Endothelial cell of umbilical vein (primary cell): Measurements from ENCODE around the gene DCLK2. TPM values are rescaled to one million over a fixed set of nuclear protein-coding genes. Genes with fewer than 3 reads are reported as not detected.

Experiments used
- BruUV-seq: library from RNA; stranded (reverse); fragments of 400-500 nt; replicated peaks from 2 replicates; lab custom pipeline; 2021; lab: Mats Ljungman, UMichigan
- CTCF ChIA-PET: fragments of 300-600, 350-600 bp; sonication (Branson Sonifier 250); formaldehyde crosslinking; loops from one replicate; lab custom pipeline; 2021; ENCODE audit warnings: antibody characterized with exemption, inconsistent platforms; lab: Charles Lee
- POLR2A ChIA-PET: fragments of 300-600, 350-600 bp; sonication (Branson Sonifier 250); formaldehyde crosslinking; loops from one replicate; lab custom pipeline; 2021; ENCODE audit warnings: antibody characterized with exemption, inconsistent platforms; lab: Charles Lee
- DNase-seq: peaks from one replicate; pipeline ENCODE4 v3.0.0-alpha.2; 2011; ENCODE audit warnings: low read depth, low spot score
- FAIRE-seq: peaks from 2 replicates; lab custom pipeline; 2011; peaks lifted over from hg19 to GRCh38; lab: Jason Lieb, UNC
- H2AFZ ChIP-seq: 2 replicates; pipeline ENCODE4 v1.6.0; 2012; ENCODE audit warnings: low read depth, low read length, control low read depth, inconsistent platforms
- H3K27ac ChIP-seq: 2 replicates; pipeline ENCODE4 v1.5.1; 2011; ENCODE audit warnings: low read depth, mild to moderate bottlenecking, control low read depth, low read length, moderate library complexity; ENCODE audit not compliant: insufficient read depth
- H3K27me3 ChIP-seq, 2 experiments: 2 replicates each; pipeline versions ENCODE4 v1.6.0 to v1.6.1; 2011; ENCODE audit warnings: low read length in 2 of 2, mixed read lengths in 1 of 2; ENCODE audit not compliant: control insufficient read depth in 2 of 2, insufficient read depth in 2 of 2
- H3K36me3 ChIP-seq, 2 experiments: 2 replicates in 1 of 2; 3 replicates in 1 of 2; pipeline ENCODE4 v1.5.1; 2011; ENCODE audit warnings: low read length in 2 of 2, mild to moderate bottlenecking in 1 of 2, moderate library complexity in 1 of 2; ENCODE audit not compliant: control insufficient read depth in 2 of 2, insufficient read depth in 2 of 2; ENCODE audit errors: extremely low read depth in 1 of 2
- H3K4me1 ChIP-seq: 3 replicates; pipeline ENCODE4 v1.5.1; 2011; ENCODE audit warnings: mild to moderate bottlenecking, low read length; ENCODE audit not compliant: control insufficient read depth, insufficient read depth; ENCODE audit errors: extremely low read depth
- H3K4me2 ChIP-seq: 2 replicates; pipeline ENCODE4 v1.6.1; 2011; ENCODE audit warnings: low read length, control low read depth, mixed read lengths; ENCODE audit not compliant: insufficient read depth
- H3K4me3 ChIP-seq, 3 experiments: fragments of 200-600 bp in 1 of 3; sonication (generic), shearing (Covaris generic) in 1 of 3; replicated peaks in 1 of 3; 2 replicates each; pipeline ENCODE4 v1.5.1; 2011 to 2016; ENCODE audit warnings: control low read depth in 3 of 3, low read length in 3 of 3, mild to moderate bottlenecking in 2 of 3, inconsistent platforms in 1 of 3, low read depth in 1 of 3, moderate library complexity in 1 of 3; ENCODE audit not compliant: insufficient read depth in 1 of 3
- H3K79me2 ChIP-seq: 2 replicates; pipeline ENCODE4 v1.6.0; 2012; ENCODE audit warnings: low read length, inconsistent platforms; ENCODE audit not compliant: control insufficient read depth, insufficient read depth
- H3K9ac ChIP-seq: replicated peaks from 2 replicates; pipeline ENCODE3; 2011; ENCODE audit warnings: low read length, control low read depth; ENCODE audit not compliant: insufficient read depth; ENCODE audit errors: extremely low read depth
- H3K9me1 ChIP-seq: replicated peaks from 3 replicates; pipeline ENCODE4 v1.6.0; 2011; ENCODE audit warnings: mild to moderate bottlenecking, low read length; ENCODE audit not compliant: control insufficient read depth, insufficient read depth; ENCODE audit errors: extremely low read depth
- H3K9me3 ChIP-seq: replicated peaks from 2 replicates; pipeline ENCODE4 v1.5.1; 2012; ENCODE audit warnings: low read length, inconsistent platforms; ENCODE audit not compliant: control insufficient read depth, insufficient read depth
- H4K20me1 ChIP-seq: replicated peaks from 2 replicates; pipeline ENCODE3; 2011; ENCODE audit warnings: mild to moderate bottlenecking, low read length; ENCODE audit not compliant: control insufficient read depth, insufficient read depth; ENCODE audit errors: extremely low read depth
- CTCF ChIP-seq, 2 donors: IDR thresholded peaks; 1 replicate in 1 of 2; 2 replicates in 1 of 2; pipeline ENCODE4 v1.5.1; 2011; ENCODE audit warnings: low read length in 2 of 2, mild to moderate bottlenecking in 2 of 2, moderate library complexity in 2 of 2, control low read depth in 1 of 2, inconsistent platforms in 1 of 2, low read depth in 1 of 2; ENCODE audit not compliant: insufficient read depth in 1 of 2; ENCODE audit errors: extremely low read depth in 1 of 2
- EZH2 ChIP-seq: IDR thresholded peaks from 2 replicates; pipeline ENCODE4 v1.6.1; 2012; ENCODE audit warnings: borderline replicate concordance, low read depth, mild to moderate bottlenecking, moderate library complexity, low read length, inconsistent platforms; ENCODE audit not compliant: severe bottlenecking
- FOS ChIP-seq: IDR thresholded peaks from 2 replicates; pipeline ENCODE4 v1.6.1; 2011; ENCODE audit warnings: mild to moderate bottlenecking, low read length, moderate library complexity, borderline replicate concordance; ENCODE audit not compliant: insufficient read depth
- GATA2 ChIP-seq: IDR thresholded peaks from 2 replicates; pipeline ENCODE4 v1.7.0; 2011; ENCODE audit warnings: low read depth, mild to moderate bottlenecking, moderate library complexity, mixed read lengths, low read length; ENCODE audit not compliant: insufficient read length, insufficient read depth
- JUN ChIP-seq: IDR thresholded peaks from 2 replicates; pipeline ENCODE4 v1.6.1; 2011; ENCODE audit warnings: borderline replicate concordance, low read depth; ENCODE audit not compliant: insufficient read length, insufficient read depth
- MAX ChIP-seq: IDR thresholded peaks from 2 replicates; pipeline ENCODE4 v1.6.1; 2011; ENCODE audit not compliant: insufficient read depth, insufficient read length
- MYC ChIP-seq: IDR thresholded peaks from one replicate; pipeline ENCODE4 v1.6.1; 2011; ENCODE audit warnings: mild to moderate bottlenecking, low read depth, low read length
- POLR2A ChIP-seq: IDR thresholded peaks from 2 replicates; pipeline ENCODE4 v1.6.1; 2012; ENCODE audit warnings: low read depth, mild to moderate bottlenecking, control low read depth, low read length
- POLR2AphosphoS5 ChIP-seq: IDR thresholded peaks from 2 replicates; pipeline ENCODE4 v1.6.1; 2012; ENCODE audit warnings: low read depth, mild to moderate bottlenecking, control low read depth, low read length, moderate library complexity; ENCODE audit not compliant: insufficient read depth
- dilution Hi-C: fragments of 300-500 bp; cut with MboI; formaldehyde crosslinking; loops from one replicate; pipeline ENCODE4 v1.15.0; 2019; ENCODE audit warnings: low sequenced_read_pairs; ENCODE audit not compliant: extremely low pct_ligation_motif_present
- intact Hi-C: fragments of 100-400 bp; cut with micrococcal nuclease; formaldehyde crosslinking; loops from one replicate; pipeline ENCODE4 v1.10.0; 2022
- polyA plus RNA-seq, 4 experiments: library from polyadenylated mRNA; depleted of rRNA in 3 of 4; stranded (reverse) in 3 of 4; unstranded in 1 of 4; fragments of >200 nt; gene quantifications; 2 replicates each; pipeline versions ENCODE4 v1.2.1 to v1.2.3, GENCODE V29; 2011 to 2012; ENCODE audit warnings: missing spikeins in 1 of 4
- total RNA-seq: library from RNA; stranded (reverse); gene quantifications from 2 replicates; pipeline ENCODE4 v1.2.3, GENCODE V29; 2021

Gene DCLK2
- total and polyA plus RNA-seq, 2 donors (not counting 3 experiments of a cell fraction or from before 2014, with no cell fraction given), result 1.7 to 4.7 TPM

DNA sequence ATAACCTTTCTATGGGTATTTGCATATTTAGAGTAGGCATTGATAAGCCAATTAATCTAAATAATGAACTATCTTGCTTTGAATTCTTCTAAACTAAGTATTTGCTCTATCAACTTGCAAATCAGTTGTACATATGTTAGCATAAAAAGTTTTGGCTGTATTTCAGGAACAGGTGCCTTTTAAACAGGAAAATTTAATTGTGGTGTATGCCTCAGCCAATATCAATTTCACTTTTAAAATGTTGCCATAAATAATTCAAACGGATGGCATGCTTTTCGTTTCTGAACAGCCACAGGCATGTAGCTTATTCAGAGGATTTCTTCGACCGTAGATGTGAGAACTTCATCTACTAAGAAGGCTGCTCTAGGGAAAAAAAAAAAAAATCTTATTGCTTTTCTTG, 99.9 kb downstream of the DCLK2 start:
- intact Hi-C loops (no loop called here), dilution Hi-C loops (no loop called here)
- BruUV-seq, result no TSS peak
- H4K20me1 ChIP-seq, result no peaks in the 10 kb centered on the region
- no peaks in the 10 kb centered on the region for H3K27me3 ChIP-seq
- DNase-seq, result no peak
- ChIA-PET POLR2A (no interaction called here), CTCF (interaction anchor here (0.6 to 1.5 kb wide), 2 partner anchors 9 to 31 kb away, joined by 3 read pairs; no protein-coding TSS in a partner anchor)
- TF ChIP-seq POLR2A (no peak), MAX (no peak), JUN (no peak), CTCF (IDR thresholded peaks at IDR 0.05; ENCODE audit: extremely low read depth in 1 of 2, insufficient read depth in 1 of 2, low read depth in 1 of 2, low read length in 2 of 2) (no peak), EZH2 (no peak), POLR2AphosphoS5 (no peak), FOS (no peak), GATA2 (no peak), MYC (no peak)
- H3K27ac ChIP-seq, result no peak overlapping the region
- no peak overlapping the region for H3K4me3 ChIP-seq
- H3K36me3 ChIP-seq, result no peaks in the 10 kb centered on the region
- FAIRE-seq, result no peak
- H3K79me2 ChIP-seq, result no peaks in the 10 kb centered on the region
- H3K4me1 ChIP-seq, result peaks cover 17% of the 10 kb centered on the region
- H3K9ac ChIP-seq, result no peak overlapping the region
- no peaks in the 10 kb centered on the region for H3K9me3 ChIP-seq
- no peaks in the 10 kb centered on the region for H3K9me1 ChIP-seq
- H3K4me2 ChIP-seq, result no peak overlapping the region
- H2AFZ ChIP-seq, result no peak overlapping the region
